Suprapubic skin (tissue), 4 donors: Measurements from ENCODE around the gene ARL4C. TPM values are rescaled to one million over a fixed set of nuclear protein-coding genes. Genes with fewer than 3 reads are reported as not detected.

ENCODE experiments used
- DNase-seq, 2 donors: peaks; one replicate each; pipeline ENCODE4 v3.0.0-alpha.2; 2019; ENCODE audit warnings: low spot score in 2 of 2
- H3K27ac ChIP-seq: fragments of 200-600 bp; sonication (generic); one replicate; pipeline ENCODE4 v1.5.1; 2019
- H3K27me3 ChIP-seq: fragments of 200-600 bp; sonication (generic); one replicate; pipeline ENCODE4 v1.5.1; 2019
- H3K36me3 ChIP-seq: fragments of 200-600 bp; sonication (generic); one replicate; pipeline ENCODE4 v1.5.1; 2019
- H3K4me1 ChIP-seq: fragments of 200-600 bp; sonication (generic); one replicate; pipeline ENCODE4 v1.5.1; 2019
- H3K4me3 ChIP-seq: fragments of 200-600 bp; sonication (generic); one replicate; pipeline ENCODE4 v1.5.1; 2019; ENCODE audit warnings: mild to moderate bottlenecking
- H3K9me3 ChIP-seq: fragments of 200-600 bp; sonication (generic); one replicate; pipeline ENCODE4 v1.5.1; 2019
- CTCF ChIP-seq, 2 donors: fragments of 200-600 bp in 1 of 2; fragments of 450-650 bp in 1 of 2; sonication (generic) in 1 of 2; IDR thresholded peaks; one replicate each; pipeline ENCODE4 v1.5.1; 2016 to 2019; ENCODE audit warnings: antibody characterized with exemption in 2 of 2, mild to moderate bottlenecking in 1 of 2, moderate library complexity in 1 of 2
- EP300 ChIP-seq: sonication (generic); formaldehyde crosslinking; IDR thresholded peaks from one replicate; pipeline ENCODE4 v1.6.1; 2017; ENCODE audit warnings: antibody characterized with exemption
- POLR2A ChIP-seq, 2 donors: fragments of 450-650 bp; IDR thresholded peaks; one replicate each; pipeline ENCODE4 v1.6.1; 2017; ENCODE audit warnings: antibody characterized with exemption in 2 of 2, mild to moderate bottlenecking in 2 of 2, moderate library complexity in 2 of 2
- POLR2AphosphoS5 ChIP-seq, 3 donors: sonication (generic); formaldehyde crosslinking; IDR thresholded peaks; one replicate each; pipeline ENCODE4 v1.6.1; 2017; ENCODE audit warnings: antibody characterized with exemption in 3 of 3
- WGBS: methylation state at CpG from one replicate; pipeline ENCODE4 v1.1.5; 2018; 5-methylcytosine and 5-hydroxymethylcytosine counted together
- total RNA-seq, 4 donors: library from RNA; depleted of rRNA; stranded (reverse); fragments of >200 nt; gene quantifications; one replicate each; pipeline ENCODE4 v1.1.0, GENCODE V29; 2016

ARL4C gene
- total RNA-seq, 4 donors from 2014 or later = 35.8 to 64.4 (median 45.7) TPM

GRCh38 chr2:234483568-234484251 is 13.2 kb downstream of the ARL4C start:
- no peak for DNase-seq
- Histone ChIP-seq H3K27me3 (no peaks in the 10 kb centered on the region), H3K4me1 (peaks cover 2% of the 10 kb centered on the region), H3K36me3 (no peaks in the 10 kb centered on the region), H3K4me3 (no peak overlapping the region), H3K27ac (no peak overlapping the region), H3K9me3 (no peaks in the 10 kb centered on the region)
- TF ChIP-seq POLR2AphosphoS5 (IDR thresholded peaks at IDR 0.05) = no peak
- no peak for TF ChIP-seq CTCF (IDR thresholded peaks at IDR 0.05)
- TF ChIP-seq EP300 = no peak
- no peak for TF ChIP-seq POLR2A (IDR thresholded peaks at IDR 0.05)
- WGBS = 58% methylated on average over 9 of the region's 9 CpGs

- TF ChIP-seq POLR2A (IDR thresholded peaks at IDR 0.05) (no peak), CTCF (IDR thresholded peaks at IDR 0.05) (no peak), EP300 (no peak), POLR2AphosphoS5 (IDR thresholded peaks at IDR 0.05) (no peak)
- peaks cover 2% of the 10 kb centered on the region for H3K4me1 ChIP-seq
- 87% methylated on average over 5 of the region's 5 CpGs for WGBS
- H3K27me3 ChIP-seq = no peaks in the 10 kb centered on the region
- no peak overlapping the region for H3K27ac ChIP-seq
- no peak overlapping the region for H3K4me3 ChIP-seq
- no peaks in the 10 kb centered on the region for H3K9me3 ChIP-seq
- no peaks in the 10 kb centered on the region for H3K36me3 ChIP-seq
- DNase-seq = no peak
Measured at GRCh38 chr2:234481301-234481700, 15.6 kb downstream of the ARL4C start.

GRCh38 chr2:234480337-234480736 is 16.5 kb downstream of the ARL4C start:
- no peaks in the 10 kb centered on the region for H3K36me3 ChIP-seq
- no peaks in the 10 kb centered on the region for H3K27me3 ChIP-seq
- no peaks in the 10 kb centered on the region for H3K4me1 ChIP-seq
- H3K27ac ChIP-seq = no peak overlapping the region
- no peak for DNase-seq
- H3K9me3 ChIP-seq = no peaks in the 10 kb centered on the region
- WGBS = 86% methylated on average over 3 of the region's 3 CpGs
- TF ChIP-seq EP300 (no peak), POLR2A (IDR thresholded peaks at IDR 0.05) (no peak), CTCF (IDR thresholded peaks at IDR 0.05) (no peak), POLR2AphosphoS5 (IDR thresholded peaks at IDR 0.05) (no peak)
- H3K4me3 ChIP-seq = no peak overlapping the region

GRCh38 chr2:234479465-234479864 is 17.4 kb downstream of the ARL4C start:
- WGBS = 87% methylated on average over 8 of the region's 9 CpGs
- Histone ChIP-seq H3K36me3 (no peaks in the 10 kb centered on the region), H3K4me1 (no peaks in the 10 kb centered on the region), H3K27ac (no peak overlapping the region), H3K9me3 (no peaks in the 10 kb centered on the region), H3K4me3 (no peak overlapping the region), H3K27me3 (no peaks in the 10 kb centered on the region)
- DNase-seq = no peak
- TF ChIP-seq CTCF (IDR thresholded peaks at IDR 0.05) = no peak
- no peak for TF ChIP-seq POLR2AphosphoS5 (IDR thresholded peaks at IDR 0.05)
- no peak for TF ChIP-seq POLR2A (IDR thresholded peaks at IDR 0.05)
- no peak for TF ChIP-seq EP300

DNA sequence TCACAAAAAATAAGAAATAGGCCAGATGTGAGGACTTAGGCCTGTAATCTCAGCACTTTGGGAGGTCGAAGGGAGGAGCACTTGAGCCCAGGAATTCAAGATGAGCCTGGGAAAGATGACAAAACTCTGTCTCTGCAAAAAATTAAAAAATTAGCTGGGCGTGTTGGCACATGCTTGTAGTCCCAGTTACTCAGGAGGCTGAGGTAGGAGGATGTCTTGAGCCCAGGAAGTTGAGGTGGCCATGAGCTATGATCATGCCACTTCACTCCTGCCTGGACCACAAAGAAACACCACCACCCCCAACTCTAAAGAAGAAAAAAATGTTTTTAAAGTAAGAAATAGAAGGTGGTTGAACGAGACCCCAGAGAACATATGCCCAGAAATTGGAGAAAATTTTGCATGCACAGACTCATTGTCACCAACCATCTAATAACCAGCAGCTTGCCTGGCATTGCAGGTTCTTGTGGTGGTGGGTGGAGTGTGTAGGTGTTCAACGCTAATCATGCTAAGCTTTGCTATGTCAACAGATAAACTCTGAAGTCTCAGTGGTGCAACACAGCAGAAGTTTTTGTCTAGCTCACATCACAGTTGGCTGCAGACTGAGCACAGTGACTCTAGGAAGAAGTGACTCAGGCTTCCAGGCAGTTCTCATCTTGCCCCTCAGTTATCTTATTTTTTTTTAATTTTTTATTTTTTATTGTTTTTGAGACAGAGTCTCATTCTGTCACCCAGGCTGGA is 18.6 kb downstream of the ARL4C start:
- TF ChIP-seq POLR2AphosphoS5 (IDR thresholded peaks at IDR 0.05) (no peak), EP300 (no peak)
- no peaks in the 10 kb centered on the region for H3K9me3 ChIP-seq
- H3K4me3 ChIP-seq = no peak overlapping the region
- DNase-seq = no peak
- H3K4me1 ChIP-seq = no peaks in the 10 kb centered on the region
- WGBS = 55% methylated on average over 4 of the region's 4 CpGs
- H3K27me3 ChIP-seq = no peaks in the 10 kb centered on the region
- H3K27ac ChIP-seq = no peak overlapping the region
- no peaks in the 10 kb centered on the region for H3K36me3 ChIP-seq
